ENCODE data around the gene MEDAG.

Gene MEDAG

GRCh38 chr13:30966101-30966500 lies 60.0 kb downstream of the MEDAG start:
- DNase-seq = no peak

- no peak for DNase-seq
Measured at GRCh38 chr13:30968846-30969245, 62.8 kb downstream of the MEDAG start.

- no peak for DNase-seq
Measured at GRCh38 chr13:30971575-30971974, 65.5 kb downstream of the MEDAG start.

GRCh38 chr13:30972888-30973377 lies 66.9 kb downstream of the MEDAG start:
- DNase-seq = no peak

- DNase-seq = no peak
Measured at GRCh38 chr13:30974350-30974749, 68.3 kb downstream of the MEDAG start.
